GM12864 (cell line): Measurements from ENCODE around the gene PLPPR4.

Experiments used
- DNase-seq: peaks from one replicate; pipeline ENCODE4 v3.0.0-alpha.2; 2011; ENCODE audit warnings: low read depth
- H3K4me3 ChIP-seq: 2 replicates; pipeline ENCODE4 v1.5.1; 2011; ENCODE audit warnings: mild to moderate bottlenecking, low read depth, low read length, control low read depth
- CTCF ChIP-seq: IDR thresholded peaks from 2 replicates; pipeline ENCODE4 v1.5.1; 2011; ENCODE audit warnings: low read depth, mild to moderate bottlenecking, moderate library complexity, low read length, control low read depth, inconsistent platforms; ENCODE audit errors: missing control alignments

PLPPR4 gene

GRCh38 chr1:99331636-99332035 is 67.3 kb downstream of the PLPPR4 start:
- no peak for TF ChIP-seq CTCF
- no peak for DNase-seq
- H3K4me3 ChIP-seq: no peak overlapping the region

GRCh38 chr1:99332561-99332960 is 68.3 kb downstream of the PLPPR4 start:
- no peak for TF ChIP-seq CTCF
- H3K4me3 ChIP-seq: no peak overlapping the region
- no peak for DNase-seq

- no peak overlapping the region for H3K4me3 ChIP-seq
- DNase-seq: no peak
- TF ChIP-seq CTCF: no peak
These were observed 70.7 kb downstream of the PLPPR4 start for GRCh38 chr1:99334991-99335390.

- no peak for DNase-seq
- TF ChIP-seq CTCF: no peak
These were observed 82.9 kb downstream of the PLPPR4 start for GRCh38 chr1:99347041-99347684.

GRCh38 chr1:99348397-99349132 is 84.3 kb downstream of the PLPPR4 start:
- TF ChIP-seq CTCF: no peak
- H3K4me3 ChIP-seq: no peak overlapping the region
- no peak for DNase-seq

More at GRCh38 chr1:99347041-99347684, 82.9 kb downstream of the PLPPR4 start:
- no peak overlapping the region for H3K4me3 ChIP-seq

GRCh38 chr1:99352821-99353220 is 88.5 kb downstream of the PLPPR4 start:
- no peak overlapping the region for H3K4me3 ChIP-seq
- no peak for TF ChIP-seq CTCF
- no peak for DNase-seq
